ENCODE data around the gene EHMT1.
"Not testable (repeated sequence)": the region's sequence is repeated elsewhere in the genome, so short reads cannot be mapped to it uniquely, and the experiment has no call there.

Gene EHMT1

DNA sequence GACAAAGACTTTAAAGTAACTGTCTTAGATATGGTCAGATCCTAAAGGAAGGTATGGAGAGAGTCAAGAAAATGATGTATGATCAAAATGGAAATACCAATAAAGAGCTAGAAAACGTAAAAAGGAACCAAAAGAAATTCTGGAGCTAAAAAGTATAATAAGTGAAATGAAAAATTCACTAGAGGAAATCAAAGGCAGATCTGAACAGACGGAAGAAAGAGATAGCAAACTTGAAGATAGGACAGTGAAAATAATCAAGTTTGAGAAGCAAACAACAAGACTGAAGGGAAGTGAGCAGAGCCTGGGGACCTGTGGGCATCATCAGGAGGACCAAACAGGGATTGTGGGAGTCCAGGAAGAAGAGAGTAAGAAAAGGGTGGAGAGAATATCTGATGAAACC lies 115.4 kb downstream of the EHMT1 start:
- DNase-seq (ENCODE audit: extremely low spot score), result no peak
- CTCF ChIA-PET, result no interaction called here
- POLR2A ChIA-PET, result no interaction called here
- TF ChIP-seq SP1 (IDR thresholded peaks at IDR 0.05) (no peak), FOXA1 (IDR thresholded peaks at IDR 0.05) (no peak), SUZ12 (IDR thresholded peaks at IDR 0.05) (no peak), ARNT (IDR thresholded peaks at IDR 0.05) (no peak)

DNA sequence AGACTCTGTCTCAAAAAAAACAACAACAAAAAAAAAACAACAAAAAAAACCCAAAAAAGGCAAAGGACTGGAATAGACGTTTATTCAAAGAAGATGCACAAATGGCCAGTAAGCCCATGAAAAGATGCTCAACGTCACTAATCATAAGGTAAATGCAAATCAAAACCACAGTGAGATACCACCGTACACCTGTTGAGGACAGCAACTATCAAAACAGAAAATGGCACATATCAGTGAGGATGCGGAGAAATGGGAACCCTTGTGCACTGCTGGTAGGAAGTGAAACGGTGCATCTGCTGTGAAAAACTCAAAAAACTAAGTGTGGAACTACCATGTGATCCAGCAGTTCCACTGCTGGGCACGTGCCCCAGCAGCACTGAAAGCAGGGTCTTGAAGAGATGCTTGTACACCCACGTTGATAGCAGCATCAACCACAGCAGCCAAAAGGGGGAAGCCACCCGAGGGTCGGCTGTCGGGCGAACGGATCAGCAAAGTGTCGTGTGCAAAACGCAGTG lies 119.4 kb downstream of the EHMT1 start:
- POLR2A ChIA-PET; CTCF ChIA-PET; DNase-seq (ENCODE audit: extremely low spot score): not testable (repeated sequence)

DNA sequence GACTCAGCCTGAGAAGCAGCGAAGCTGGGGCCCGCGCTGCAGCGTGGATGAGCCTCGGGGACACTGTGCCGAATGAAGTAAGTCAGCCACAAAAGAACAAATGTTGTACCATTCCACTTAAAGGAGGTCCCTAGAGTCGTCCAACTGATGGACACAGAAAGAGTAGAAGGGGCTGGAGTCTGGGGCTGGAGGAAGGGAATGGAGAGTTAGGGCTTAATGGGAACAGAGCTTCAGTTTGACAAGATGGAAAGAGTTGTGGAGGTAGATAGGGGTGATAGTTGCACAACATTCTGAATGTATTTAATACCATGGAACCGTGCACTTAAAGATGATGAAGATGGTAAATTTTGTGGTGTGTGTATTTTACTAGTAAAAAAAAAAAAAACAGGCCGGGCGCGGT lies 119.9 kb downstream of the EHMT1 start:
- no peak for DNase-seq (ENCODE audit: extremely low spot score)
- no peak for TF ChIP-seq CTBP1 (IDR thresholded peaks at IDR 0.05; ENCODE audit: borderline replicate concordance)
- TF ChIP-seq SUZ12 (IDR thresholded peaks at IDR 0.05), result no peak
- TF ChIP-seq, protein P1, sequence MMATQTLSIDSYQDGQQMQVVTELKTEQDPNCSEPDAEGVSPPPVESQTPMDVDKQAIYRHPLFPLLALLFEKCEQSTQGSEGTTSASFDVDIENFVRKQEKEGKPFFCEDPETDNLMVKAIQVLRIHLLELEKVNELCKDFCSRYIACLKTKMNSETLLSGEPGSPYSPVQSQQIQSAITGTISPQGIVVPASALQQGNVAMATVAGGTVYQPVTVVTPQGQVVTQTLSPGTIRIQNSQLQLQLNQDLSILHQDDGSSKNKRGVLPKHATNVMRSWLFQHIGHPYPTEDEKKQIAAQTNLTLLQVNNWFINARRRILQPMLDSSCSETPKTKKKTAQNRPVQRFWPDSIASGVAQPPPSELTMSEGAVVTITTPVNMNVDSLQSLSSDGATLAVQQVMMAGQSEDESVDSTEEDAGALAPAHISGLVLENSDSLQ (IDR thresholded peaks at IDR 0.05), result no peak
- no peak for TF ChIP-seq ELF4 (IDR thresholded peaks at IDR 0.05)
- no peak for TF ChIP-seq HDGF (IDR thresholded peaks at IDR 0.05; ENCODE audit: borderline replicate concordance)
- TF ChIP-seq FOXM1 (IDR thresholded peaks at IDR 0.05; ENCODE audit: borderline replicate concordance), result no peak
- no peak for TF ChIP-seq NFRKB (IDR thresholded peaks at IDR 0.05)
- CTCF ChIA-PET, result no interaction called here
- POLR2A ChIA-PET, result no interaction called here

DNA sequence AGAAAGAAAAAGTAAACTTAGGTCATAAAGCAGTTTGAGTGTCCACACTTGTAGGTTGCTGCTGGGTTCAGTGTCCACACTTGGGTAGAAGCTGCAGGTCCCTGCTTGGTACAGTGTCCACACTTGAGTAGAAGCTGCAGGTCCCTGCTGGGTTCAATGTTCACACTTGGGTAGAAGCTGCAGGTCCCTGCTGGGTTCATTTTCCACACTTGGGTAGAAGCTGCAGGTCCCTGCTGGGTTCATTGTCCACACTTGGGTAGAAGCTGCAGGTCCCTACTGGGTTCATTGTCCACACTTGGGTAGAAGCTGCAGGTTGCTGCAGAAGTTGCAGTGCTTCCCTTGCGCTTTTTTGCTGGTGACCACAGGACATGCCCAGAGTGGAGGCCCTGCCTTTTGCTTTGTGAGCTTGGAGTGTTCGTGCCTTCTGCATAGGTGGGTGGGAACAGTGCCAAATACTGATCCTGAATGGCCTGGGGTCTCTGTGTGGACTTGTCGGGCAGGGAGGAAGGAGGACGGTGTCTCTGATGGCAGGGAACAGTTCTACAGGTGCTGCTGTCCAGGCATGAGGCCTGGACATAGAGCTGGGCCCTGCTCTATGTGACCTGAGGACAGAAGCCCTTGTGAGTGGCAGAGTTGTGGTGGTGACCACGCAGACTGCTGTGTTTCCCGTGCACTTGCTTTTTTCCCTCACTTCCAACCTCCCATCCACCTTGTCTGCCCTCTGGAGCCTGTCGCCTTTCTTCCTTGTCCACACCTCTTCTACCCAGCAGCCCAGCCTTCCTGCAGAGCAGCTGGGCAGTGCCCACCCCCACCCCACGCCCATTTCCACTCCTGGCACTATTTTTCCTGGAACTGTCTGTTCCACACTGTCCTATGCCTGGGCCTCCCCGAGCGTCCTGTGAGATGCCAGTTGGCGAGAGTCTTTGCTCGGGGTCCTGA lies 120.8 kb downstream of the EHMT1 start:
- no peak for TF ChIP-seq HDGF (IDR thresholded peaks at IDR 0.05; ENCODE audit: borderline replicate concordance)
- no peak for TF ChIP-seq CTBP1 (IDR thresholded peaks at IDR 0.05; ENCODE audit: borderline replicate concordance)
- no peak for TF ChIP-seq FOXA1 (IDR thresholded peaks at IDR 0.05)
- no peak for TF ChIP-seq ELF4 (IDR thresholded peaks at IDR 0.05)
- no peak for TF ChIP-seq NFRKB (IDR thresholded peaks at IDR 0.05)
- no peak for TF ChIP-seq SP1 (IDR thresholded peaks at IDR 0.05)
- TF ChIP-seq TARDBP (IDR thresholded peaks at IDR 0.05), result no peak
- TF ChIP-seq BHLHE40 (IDR thresholded peaks at IDR 0.05; ENCODE audit: borderline replicate concordance), result no peak
- no peak for TF ChIP-seq ZNF384 (IDR thresholded peaks at IDR 0.05)
- no peak for TF ChIP-seq LEF1 (IDR thresholded peaks at IDR 0.05; ENCODE audit: borderline replicate concordance)
- TF ChIP-seq FOXK2 (IDR thresholded peaks at IDR 0.05), result no peak
- no peak for TF ChIP-seq FOXM1 (IDR thresholded peaks at IDR 0.05; ENCODE audit: borderline replicate concordance)
- no peak for TF ChIP-seq SUZ12 (IDR thresholded peaks at IDR 0.05)
- no peak for TF ChIP-seq L3MBTL2 (conservative IDR thresholded peaks at IDR 0.05)
- TF ChIP-seq ARNT (IDR thresholded peaks at IDR 0.05), result no peak
- TF ChIP-seq, protein P1 (IDR thresholded peaks at IDR 0.05), result no peak
- CTCF ChIA-PET, result no interaction called here
- DNase-seq (ENCODE audit: extremely low spot score), result no peak
- POLR2A ChIA-PET, result no interaction called here

DNA sequence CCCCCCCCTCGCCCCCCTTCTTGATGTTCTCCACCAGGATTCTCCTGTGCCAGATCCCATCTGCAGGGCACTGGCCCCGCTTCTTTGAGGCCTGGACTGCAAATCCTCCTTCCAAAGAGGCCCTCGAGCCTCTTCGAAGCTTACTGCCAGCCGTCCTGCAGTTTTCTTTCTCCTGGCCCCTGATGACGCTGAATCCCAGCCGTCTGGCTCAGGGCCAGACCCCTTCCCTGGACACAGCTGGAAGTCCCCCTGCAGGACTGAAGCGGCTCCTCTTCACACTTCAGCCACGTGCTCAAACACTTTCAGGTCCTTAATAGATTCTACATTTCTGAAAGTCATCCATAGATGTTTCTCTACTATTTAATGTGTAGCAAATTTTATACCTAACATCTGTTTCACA lies 121.5 kb downstream of the EHMT1 start:
- no peak for TF ChIP-seq ZNF384 (IDR thresholded peaks at IDR 0.05)
- TF ChIP-seq L3MBTL2 (conservative IDR thresholded peaks at IDR 0.05), result peak; percentile 72
- ChIA-PET CTCF (no interaction called here), POLR2A (no interaction called here)
- peak; percentile 71 for DNase-seq (ENCODE audit: extremely low spot score)

DNA sequence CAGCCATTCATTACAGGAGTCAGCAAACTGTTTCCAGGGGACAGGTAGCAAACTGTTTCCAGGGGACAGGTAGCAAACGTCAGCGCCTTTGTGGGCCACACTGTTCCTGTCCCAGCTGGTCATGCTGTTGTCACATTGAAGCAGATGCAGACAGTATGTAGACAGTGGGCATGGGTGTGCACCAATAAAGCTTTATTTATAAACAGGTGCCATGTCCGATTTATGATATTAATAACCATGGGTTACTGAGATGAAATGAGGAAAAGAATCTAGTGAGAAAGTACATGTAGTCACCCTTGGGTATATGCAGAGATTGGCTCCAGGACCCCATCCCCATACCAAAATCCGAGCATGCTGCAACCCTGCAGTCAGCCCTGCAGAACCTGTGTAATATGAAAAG lies 122.5 kb downstream of the EHMT1 start:
- POLR2A ChIA-PET, result no interaction called here
- no peak for DNase-seq (ENCODE audit: extremely low spot score)
- TF ChIP-seq, protein P1 (IDR thresholded peaks at IDR 0.05), result no peak
- TF ChIP-seq BHLHE40 (IDR thresholded peaks at IDR 0.05; ENCODE audit: borderline replicate concordance), result no peak
- no peak for TF ChIP-seq ARNT (IDR thresholded peaks at IDR 0.05)
- TF ChIP-seq FOXA1 (IDR thresholded peaks at IDR 0.05), result no peak
- no peak for TF ChIP-seq ELF4 (IDR thresholded peaks at IDR 0.05)
- TF ChIP-seq NFRKB (IDR thresholded peaks at IDR 0.05), result no peak
- no peak for TF ChIP-seq SP1 (IDR thresholded peaks at IDR 0.05)
- TF ChIP-seq LEF1 (IDR thresholded peaks at IDR 0.05; ENCODE audit: borderline replicate concordance), result no peak
- no peak for TF ChIP-seq ZNF384 (IDR thresholded peaks at IDR 0.05)
- TF ChIP-seq L3MBTL2 (conservative IDR thresholded peaks at IDR 0.05), result no peak
- no peak for TF ChIP-seq FOXM1 (IDR thresholded peaks at IDR 0.05; ENCODE audit: borderline replicate concordance)
- TF ChIP-seq TARDBP (IDR thresholded peaks at IDR 0.05), result no peak
- no peak for TF ChIP-seq CTBP1 (IDR thresholded peaks at IDR 0.05; ENCODE audit: borderline replicate concordance)
- TF ChIP-seq FOXK2 (IDR thresholded peaks at IDR 0.05), result no peak
- no peak for TF ChIP-seq HDGF (IDR thresholded peaks at IDR 0.05; ENCODE audit: borderline replicate concordance)
- no peak for TF ChIP-seq SUZ12 (IDR thresholded peaks at IDR 0.05)
- CTCF ChIA-PET, result no interaction called here

DNA sequence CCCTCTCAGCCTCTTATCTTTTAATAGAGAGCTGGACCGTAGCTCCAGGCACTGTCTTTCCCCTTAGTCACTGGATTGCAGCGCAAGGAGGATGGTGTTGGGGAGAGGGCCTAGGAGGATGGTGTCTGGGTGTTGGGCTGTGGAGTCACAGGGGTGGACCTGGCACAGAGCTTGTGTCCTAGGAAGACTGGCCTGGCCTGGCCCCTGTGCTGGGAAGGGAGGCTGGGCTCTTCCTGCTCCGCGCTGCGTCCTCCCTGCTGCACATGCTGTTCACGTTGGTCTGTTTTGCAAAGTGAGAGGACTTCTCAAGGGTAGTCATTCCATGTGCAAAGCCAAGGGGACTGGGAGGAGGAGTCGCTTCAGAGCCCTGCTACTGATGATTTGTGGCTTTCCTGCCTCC lies 123.9 kb downstream of the EHMT1 start:
- CTCF ChIA-PET, result interaction anchor here (0.6 kb wide), 1 partner anchor 197 kb away, joined by 3 read pairs; no protein-coding TSS in a partner anchor
- POLR2A ChIA-PET, result no interaction called here
- TF ChIP-seq SP1 (IDR thresholded peaks at IDR 0.05) (no peak), BHLHE40 (IDR thresholded peaks at IDR 0.05; ENCODE audit: borderline replicate concordance) (no peak), SUZ12 (IDR thresholded peaks at IDR 0.05) (no peak), FOXM1 (IDR thresholded peaks at IDR 0.05; ENCODE audit: borderline replicate concordance) (no peak)
- TF ChIP-seq, protein P1 (IDR thresholded peaks at IDR 0.05), result no peak
- no peak for DNase-seq (ENCODE audit: extremely low spot score)

Data from HEK293T (cell line).